GM19395 (cell line): Measurements from ENCODE around the gene GAP43.

Experiments used
- ATAC-seq: cut with Tn5 transposase; IDR thresholded peaks from one replicate; pipeline ENCODE4 v1.9.1; 2021; ENCODE audit warnings: mild to moderate bottlenecking, moderate library complexity; ENCODE audit not compliant: unreplicated experiment

GAP43 gene, protein sequence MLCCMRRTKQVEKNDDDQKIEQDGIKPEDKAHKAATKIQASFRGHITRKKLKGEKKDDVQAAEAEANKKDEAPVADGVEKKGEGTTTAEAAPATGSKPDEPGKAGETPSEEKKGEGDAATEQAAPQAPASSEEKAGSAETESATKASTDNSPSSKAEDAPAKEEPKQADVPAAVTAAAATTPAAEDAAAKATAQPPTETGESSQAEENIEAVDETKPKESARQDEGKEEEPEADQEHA

GRCh38 chr3:115623044-115623868 is at the start of gene GAP43:
Gene GAP43 (plus strand): TSS chr3:115623510. CDS start chr3:115623690, 180 bp downstream.
- no peak for ATAC-seq

DNA sequence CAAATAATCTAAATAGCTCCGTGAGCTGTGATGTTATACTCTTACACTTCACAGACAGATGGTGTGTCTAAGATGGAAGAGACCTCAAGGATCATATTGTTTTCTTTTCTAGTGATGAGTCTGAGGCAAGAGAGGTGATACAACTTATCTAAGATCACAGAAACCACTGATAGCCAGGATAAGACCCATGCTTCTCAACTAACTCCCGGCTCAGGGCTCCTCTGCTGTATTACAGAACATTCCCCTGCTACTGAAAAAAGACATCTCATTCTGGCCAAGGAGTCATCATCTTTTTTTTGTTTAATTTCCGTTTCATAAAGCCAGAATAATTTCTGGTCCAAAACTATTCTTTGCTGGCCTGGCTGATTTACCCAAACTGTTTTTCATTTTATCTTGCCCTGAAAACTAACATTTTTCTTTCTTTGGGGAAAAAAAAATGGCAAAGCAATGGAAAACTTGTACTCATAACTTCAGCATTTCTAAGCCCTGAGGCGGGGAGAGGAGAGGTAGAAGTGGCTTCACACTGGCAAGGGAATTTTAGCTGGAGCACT is 46.9 kb upstream of the GAP43 start:
- no peak for ATAC-seq

GRCh38 chr3:115577000-115577399 is 46.3 kb upstream of the GAP43 start:
- no peak for ATAC-seq

GRCh38 chr3:115578331-115578730 is 45.0 kb upstream of the GAP43 start:
- ATAC-seq: no peak

DNA sequence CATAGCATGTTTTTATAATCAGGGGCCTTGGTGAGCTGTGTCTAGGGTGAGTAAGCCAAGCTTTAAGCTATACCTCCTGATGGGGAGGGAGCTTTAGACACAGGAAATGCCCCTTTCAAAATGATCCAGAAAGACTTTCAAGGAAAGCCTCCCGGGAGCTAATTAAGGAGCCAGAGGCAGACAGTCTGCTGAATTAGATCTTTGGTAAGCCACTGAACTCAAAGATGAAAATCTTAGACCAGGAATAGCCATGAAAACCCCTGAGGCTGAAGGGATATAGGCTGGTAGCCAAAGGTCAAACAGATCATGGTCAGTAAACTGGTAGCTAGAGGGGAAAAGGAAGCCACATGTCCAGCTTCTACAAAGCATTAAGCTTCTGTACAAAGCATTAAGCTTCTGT is 42.7 kb upstream of the GAP43 start:
- no peak for ATAC-seq

DNA sequence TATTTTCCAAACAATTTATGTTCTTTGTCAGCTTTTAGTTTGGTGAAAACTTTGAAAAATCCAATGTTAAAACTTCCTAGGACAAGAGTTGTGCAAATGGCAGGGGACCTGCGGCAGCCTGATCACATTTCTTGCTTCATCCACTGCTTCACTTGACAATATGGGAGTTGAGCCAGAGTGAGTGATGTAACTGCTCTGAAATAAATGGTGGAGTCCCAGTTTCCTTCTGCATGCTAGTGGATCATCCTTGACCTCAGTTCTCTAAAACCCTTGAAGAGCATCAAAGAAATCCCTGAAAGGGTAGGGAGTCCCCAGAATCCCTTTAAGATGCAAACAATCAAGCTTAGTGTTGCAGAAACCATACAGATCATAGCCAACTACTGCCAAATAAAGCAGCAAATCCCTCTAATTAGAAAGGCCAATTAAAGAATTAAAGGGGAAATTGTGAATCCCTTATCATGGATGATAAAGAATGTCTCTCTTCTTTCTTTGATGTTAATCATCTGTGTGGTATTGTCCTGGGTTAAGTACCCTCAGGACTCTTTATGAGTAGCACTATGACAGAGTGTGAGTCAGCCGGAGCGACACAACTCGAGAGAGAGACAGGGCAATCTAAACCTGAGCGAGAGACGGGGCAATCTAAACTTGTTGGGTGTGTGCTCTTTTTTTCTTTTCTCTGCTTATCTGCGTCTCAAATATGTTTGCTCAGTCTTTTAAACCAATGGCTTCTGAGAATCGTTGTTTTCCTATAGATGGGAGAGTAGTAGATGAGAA is 41.8 kb upstream of the GAP43 start:
- ATAC-seq: no peak

DNA sequence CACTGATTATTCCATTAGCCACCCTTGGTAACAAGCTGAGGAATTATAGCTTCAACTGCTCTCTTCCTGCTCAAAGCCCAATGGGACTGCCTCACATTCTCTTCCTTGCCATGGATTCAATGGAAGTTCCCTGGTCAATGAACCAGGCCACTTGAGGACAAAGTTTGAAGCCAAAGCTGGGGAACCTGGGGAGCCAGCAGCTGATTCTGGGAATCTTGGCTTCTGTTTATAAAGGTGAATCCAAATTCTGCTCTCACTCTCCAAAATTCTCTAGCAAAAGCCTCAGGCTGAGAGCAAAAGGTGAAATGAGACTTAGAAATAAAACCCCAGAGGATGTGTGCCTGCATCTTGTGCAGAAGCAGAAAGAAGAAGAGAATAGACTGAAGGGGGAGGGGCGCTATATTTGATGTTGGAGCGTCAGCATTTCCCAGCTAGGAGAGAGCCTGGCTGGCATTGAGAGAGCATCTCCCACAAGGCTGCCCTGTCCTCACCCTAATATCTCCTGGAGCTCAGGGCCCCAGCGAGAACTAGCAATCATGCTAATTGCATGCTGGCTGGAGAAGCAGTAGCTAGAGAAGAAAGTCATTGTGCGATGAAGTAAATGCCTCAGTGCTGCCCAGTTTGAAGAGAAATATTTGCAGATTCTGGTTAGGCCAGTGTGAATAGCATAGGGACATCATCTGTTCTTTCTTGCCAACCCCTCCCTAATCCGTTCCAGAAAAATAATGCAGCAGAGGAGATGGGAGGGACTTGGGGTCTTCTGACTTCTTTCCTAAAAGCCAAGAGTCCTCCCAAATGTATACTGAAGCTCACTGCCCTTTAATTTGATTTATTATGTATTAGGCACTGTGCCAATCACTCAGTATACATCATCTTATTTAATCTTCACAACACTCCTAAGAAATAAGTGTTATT is 34.9 kb upstream of the GAP43 start:
- no peak for ATAC-seq

DNA sequence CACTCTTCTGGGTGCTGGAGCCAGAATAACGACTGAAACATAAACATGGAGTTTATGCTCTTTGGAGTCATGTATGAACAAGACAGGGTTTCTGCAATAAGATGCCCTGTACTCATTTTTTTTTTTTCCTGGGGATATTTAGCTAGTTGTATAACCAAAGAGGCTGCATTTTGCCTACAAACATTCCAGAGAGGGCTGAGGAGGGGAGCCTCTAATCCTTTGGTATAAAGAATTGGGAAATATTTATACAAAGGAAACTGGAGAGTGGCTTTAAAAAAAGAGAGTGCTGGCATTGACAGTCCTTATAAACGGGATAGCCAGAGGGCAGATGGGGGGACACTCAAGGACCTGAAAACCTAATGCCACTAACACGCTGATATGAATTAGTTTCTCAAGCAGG is 32.4 kb upstream of the GAP43 start:
- no peak for ATAC-seq

- ATAC-seq: no peak
These were observed 27.6 kb upstream of the GAP43 start for GRCh38 chr3:115595611-115596275.

DNA sequence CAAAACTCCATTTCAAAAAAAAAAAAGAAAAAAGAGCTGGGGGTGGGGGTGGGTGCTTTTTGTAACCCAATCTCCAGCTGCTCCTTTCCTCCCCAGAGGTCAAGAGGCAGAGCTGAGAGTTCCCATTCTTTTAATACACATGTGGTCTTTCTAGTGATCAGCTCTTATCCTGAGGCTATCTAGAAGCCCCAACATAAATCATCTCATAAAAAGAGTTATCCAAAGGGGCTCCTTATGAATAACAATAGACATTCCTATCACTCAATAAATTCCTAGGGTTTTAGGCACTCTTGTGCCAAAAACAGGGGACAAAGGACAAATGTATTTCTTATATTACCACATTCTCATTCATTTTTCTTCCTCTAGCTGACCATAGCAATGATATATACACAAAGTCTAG is 25.1 kb upstream of the GAP43 start:
- no peak for ATAC-seq

- no peak for ATAC-seq
These were observed 21.1 kb upstream of the GAP43 start for GRCh38 chr3:115602194-115602593.

DNA sequence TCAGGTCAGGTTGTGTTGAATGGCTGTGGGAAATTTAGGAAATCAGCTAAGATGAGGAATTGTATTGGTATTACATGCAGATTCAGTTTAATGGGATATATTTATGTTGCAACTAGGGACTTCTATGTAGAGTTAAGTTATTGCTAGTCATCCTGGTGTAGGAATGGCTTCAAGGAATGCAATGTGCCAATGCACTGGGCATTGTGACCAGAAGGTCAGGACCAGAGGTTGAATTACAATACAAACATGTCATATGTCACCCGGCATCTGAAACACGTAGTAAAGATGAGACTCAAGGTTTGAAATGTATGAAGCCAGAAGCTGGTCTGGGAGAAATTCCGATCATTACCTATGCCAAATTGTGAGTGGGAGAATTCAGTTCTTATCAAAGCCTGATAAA is 11.7 kb upstream of the GAP43 start:
- no peak for ATAC-seq

- no peak for ATAC-seq
These were observed 8.1 kb upstream of the GAP43 start for GRCh38 chr3:115615001-115615814.

DNA sequence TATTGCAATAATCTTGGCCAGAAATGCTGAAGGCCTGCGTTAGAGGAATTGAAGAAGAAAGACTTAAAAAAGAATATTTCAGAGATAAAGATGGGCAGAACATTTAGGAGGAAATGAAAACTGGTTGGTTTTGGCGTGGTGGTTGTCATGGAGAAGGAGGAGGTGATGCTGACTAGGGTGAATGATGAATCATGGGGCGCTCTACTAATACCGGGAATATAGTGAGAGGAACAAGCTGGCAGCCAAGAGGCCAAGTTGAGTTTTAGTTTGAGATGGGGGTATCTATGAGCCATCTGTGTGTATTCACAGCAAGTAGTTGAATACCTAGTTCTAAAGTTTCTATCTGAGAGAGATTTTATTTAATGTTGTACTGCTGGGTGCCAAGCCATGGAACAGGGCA is 6.8 kb upstream of the GAP43 start:
- ATAC-seq: no peak

DNA sequence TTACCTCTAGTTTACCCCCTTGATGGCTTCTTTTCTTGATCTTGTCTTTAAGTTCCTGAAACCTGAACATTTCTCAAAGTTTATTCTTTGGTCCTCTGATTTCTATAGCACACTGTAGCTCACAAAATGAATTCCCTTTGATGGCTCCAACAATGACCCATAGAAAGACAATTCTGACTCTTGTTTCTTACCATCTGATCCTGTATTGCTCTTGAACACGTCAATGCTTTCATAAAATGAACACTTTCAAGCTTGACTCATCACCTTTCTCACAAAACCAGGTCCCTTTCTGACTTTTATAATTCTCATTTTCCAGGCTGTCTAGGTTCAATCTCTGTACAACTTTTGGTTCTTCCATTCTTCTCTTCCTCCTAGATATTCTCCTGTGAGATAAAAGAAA is 5.7 kb upstream of the GAP43 start:
- ATAC-seq: no peak

DNA sequence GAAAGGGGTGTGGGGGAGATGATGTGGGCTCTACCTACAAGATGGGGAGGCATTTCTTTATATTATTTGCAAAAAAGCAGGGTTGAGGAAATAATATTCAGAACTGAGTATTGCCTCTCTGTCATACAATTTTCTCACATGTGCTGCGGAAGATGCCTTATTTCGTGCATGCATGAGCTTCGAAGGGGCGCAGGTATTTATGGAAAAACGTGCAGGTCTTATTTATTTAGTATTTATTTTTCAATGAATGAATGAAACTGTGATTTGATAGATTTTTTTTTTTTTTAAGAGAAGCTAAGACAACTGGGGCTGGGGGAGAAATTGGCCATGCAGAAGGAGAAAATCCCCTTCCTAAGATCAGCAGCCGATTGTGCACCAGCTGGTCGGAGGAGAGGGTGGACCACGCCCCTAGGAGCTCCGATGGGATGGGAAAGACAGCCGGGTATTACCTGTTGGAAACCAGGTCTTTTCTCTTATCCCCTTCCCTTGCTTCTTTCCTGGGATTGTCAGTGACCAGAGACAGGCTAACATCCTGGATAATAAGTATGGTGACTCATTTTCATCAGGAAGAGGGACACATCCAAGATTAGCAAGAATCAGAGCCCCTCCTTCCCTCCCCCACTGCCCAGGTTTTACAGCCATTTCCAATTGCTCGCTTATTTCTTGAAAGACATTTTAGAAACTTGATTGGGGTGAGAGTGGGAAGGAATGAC is 875 bp downstream of the GAP43 start:
- no peak for ATAC-seq

- ATAC-seq: no peak
These were observed 1.6 kb downstream of the GAP43 start for GRCh38 chr3:115624901-115625300.

GRCh38 chr3:115626006-115626409 is 2.7 kb downstream of the GAP43 start:
- ATAC-seq: no peak
